ENCODE data around the gene LRRN4CL. TPM values are rescaled to one million over a fixed set of nuclear protein-coding genes. Genes with fewer than 3 reads are reported as not detected.

LRRN4CL gene
- total and polyA plus RNA-seq, 9 of the 15 experiments (the other 6 are each of a cell fraction or from before 2014, with no cell fraction given) = 0.03 to 0.11 (median 0.05) TPM; not detected in 4

GRCh38 chr11:62727165-62727871, 38.0 kb upstream of the LRRN4CL start, which contains the start of gene HNRNPUL2:
HNRNPUL2 (minus strand) TSS chr11:62727457; CDS start chr11:62727156, 301 bp downstream.
- Histone ChIP-seq H3K36me3 (ENCODE audit: control insufficient read depth, insufficient read depth, low read length) (peaks cover 51% of the 10 kb centered on the region), H3K27ac (ENCODE audit: extremely low read depth, low read depth, low read length) (peak within 1 kb of the TSS; percentile 99), H3K4me3 (peak within 1 kb of the TSS; percentile 90), H4K20me1 (replicated peaks; ENCODE audit: control insufficient read depth, insufficient read depth, low read length) (peaks cover 6% of the 10 kb centered on the region; the same call in 1 of the 2 replicates), H3K4me1 (replicated peaks in 1 of 2; ENCODE audit: control insufficient read depth in 2 of 2, insufficient read depth in 2 of 2, low read length in 2 of 2) (peaks cover 13 to 19% of the 10 kb centered on the region in 2 experiments; a peak in 4 of 5 replicates), H3K9me3 (replicated peaks; ENCODE audit: control insufficient read depth, insufficient read depth, low read depth, low read length) (no peaks in the 10 kb centered on the region), H3K9ac (ENCODE audit: insufficient read depth in 1 of 2, low read depth in 2 of 2, low read length in 2 of 2) (peak within 1 kb of the TSS; percentile 98 to 100), H2AFZ (ENCODE audit: low read depth, low read length) (peak within 1 kb of the TSS; percentile 100), H3K4me2 (ENCODE audit: insufficient read depth, low read length) (peak within 1 kb of the TSS; percentile 100), H3K9me1 (ENCODE audit: control insufficient read depth, insufficient read depth, low read length) (no peaks in the 10 kb centered on the region), H3K79me2 (ENCODE audit: control insufficient read depth, insufficient read depth, low read length) (peaks cover 75% of the 10 kb centered on the region), H3K27me3 (ENCODE audit: control insufficient read depth in 2 of 2, insufficient read depth in 2 of 2, low read length in 2 of 2) (no peaks in the 10 kb centered on the region)
- BruUV-seq (replicated peaks) = no TSS peak
- peak; percentile 89 for FAIRE-seq
- peak; percentile 90 for ATAC-seq
- ChIA-PET CTCF (ENCODE audit: low intra/inter-chr PET ratio) (interaction anchor here (0.7 to 1.1 kb wide), 2 partner anchors 34 to 60 kb away, joined by 3 to 4 read pairs; partner anchors contain the start of genes POLR2G and TMEM179B), POLR2A (interaction anchor here (0.5 to 4.5 kb wide), 33 partner anchors 9 to 269 kb away, joined by 3 to 31 read pairs (median 4); partner anchors contain the start of genes AHNAK, BSCL2, C11orf98 and CSKMT)
- DNase-seq (ENCODE audit: extremely low read depth in 1 of 4, low spot score in 3 of 4) = peak; percentile 94 to 99 (median 96)
- in situ Hi-C loops (cut with MboI) (no loop called here), intact Hi-C loops (cut with micrococcal nuclease) (loop anchor here (1.0 to 10.0 kb wide), 7 partner anchors 21 to 135 kb away; partner anchors contain the start of genes BSCL2, GNG3, POLR2G and TMEM179B)
- WGBS (ENCODE audit: insufficient coverage, low coverage, missing lambda C conversion rate) = under 1% methylated on average over 47 of the region's 72 CpGs
- TF ChIP-seq CEBPG (CRISPR knock-in tag; IDR thresholded peaks at IDR 0.05) = no peak
- no peak; a peak in 1 of 4 replicates for TF ChIP-seq CEBPG (tag; conservative IDR thresholded peaks at IDR 0.05 in 1 of 2, IDR thresholded peaks at IDR 0.05 in 1 of 2)
- no peak for TF ChIP-seq ZNF696 (CRISPR knock-in tag; conservative IDR thresholded peaks at IDR 0.05)
- 0 out of 2 replicates have a peak, but pooled peaks have one; percentile 48 for TF ChIP-seq TAF7 (tag; IDR thresholded peaks at IDR 0.05)
- no peak for TF ChIP-seq DACH1 (IDR thresholded peaks at IDR 0.05; ENCODE audit: partially characterized antibody)
- peak; percentile 81 for TF ChIP-seq GABPB1 (CRISPR knock-in tag; IDR thresholded peaks at IDR 0.05)
- TF ChIP-seq ARID3A (IDR thresholded peaks at IDR 0.05; ENCODE audit: borderline replicate concordance, low read depth, low read length) = no peak
- TF ChIP-seq ZBTB12 (CRISPR knock-in tag; IDR thresholded peaks at IDR 0.05) = no peak
- TF ChIP-seq RFX7 (CRISPR knock-in tag; IDR thresholded peaks at IDR 0.05) = no peak
- no peak; the same call in 1 of the 2 replicates for TF ChIP-seq ZNF282 (CRISPR knock-in tag; IDR thresholded peaks at IDR 0.05)
- no peak for TF ChIP-seq NCOA6 (IDR thresholded peaks at IDR 0.05)
- TF ChIP-seq SMAD3 (CRISPR knock-in tag; conservative IDR thresholded peaks at IDR 0.05) = no peak
- no peak for TF ChIP-seq ELK3 (CRISPR knock-in tag; IDR thresholded peaks at IDR 0.05)
- no peak for TF ChIP-seq SIN3A (IDR thresholded peaks at IDR 0.05; ENCODE audit: borderline replicate concordance in 2 of 2, control insufficient read depth in 1 of 2, low read depth in 2 of 2, low read length in 2 of 2)
- no peak; the same call in 1 of the 2 replicates for TF ChIP-seq TFE3 (CRISPR knock-in tag; IDR thresholded peaks at IDR 0.05)

Measured in K562 (cell line).